HG02571 (cell line): ENCODE data around the gene RRP7A.
A peak's percentile ranks its signal among the peaks of the same experiment; 100 is the strongest.
"Not testable (repeated sequence)": the region's sequence is repeated elsewhere in the genome, so short reads cannot be mapped to it uniquely, and the experiment has no call there.

Experiments
- ATAC-seq: cut with Tn5 transposase; IDR thresholded peaks from one replicate; pipeline ENCODE4 v1.9.1; 2021; ENCODE audit warnings: mild to moderate bottlenecking, moderate library complexity; ENCODE audit not compliant: unreplicated experiment

The RRP7A gene

GRCh38 chr22:42519525-42520401 lies at the start of gene RRP7A:
RRP7A (minus strand) TSS chr22:42519796; CDS start chr22:42519786, 10 bp downstream.
- no peak for ATAC-seq

- ATAC-seq = not testable (repeated sequence)
These were observed 48.4 kb upstream of the RRP7A start for GRCh38 chr22:42567950-42568349.

DNA sequence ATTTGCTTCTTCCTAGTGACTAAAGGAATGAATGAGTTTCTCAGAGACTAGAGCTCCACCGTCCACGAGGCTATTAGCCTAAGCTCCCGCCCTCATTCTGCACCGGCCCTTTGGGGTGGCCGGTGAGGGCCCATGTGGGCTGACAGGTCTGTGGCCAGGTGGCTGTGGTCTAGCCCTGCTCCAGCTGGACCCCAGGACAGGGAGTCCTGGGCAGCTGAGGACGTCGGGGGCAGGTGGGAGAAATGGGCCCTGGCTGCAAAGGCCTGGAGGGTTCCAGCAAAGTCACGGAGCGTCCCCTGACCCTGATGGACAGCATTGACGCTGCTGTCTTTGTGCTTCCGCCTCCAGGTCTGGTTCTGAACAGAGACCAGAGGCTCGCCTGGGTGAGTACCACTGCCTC lies 46.4 kb upstream of the RRP7A start:
- ATAC-seq = no peak

GRCh38 chr22:42564699-42565098 lies 45.1 kb upstream of the RRP7A start:
- no peak for ATAC-seq

DNA sequence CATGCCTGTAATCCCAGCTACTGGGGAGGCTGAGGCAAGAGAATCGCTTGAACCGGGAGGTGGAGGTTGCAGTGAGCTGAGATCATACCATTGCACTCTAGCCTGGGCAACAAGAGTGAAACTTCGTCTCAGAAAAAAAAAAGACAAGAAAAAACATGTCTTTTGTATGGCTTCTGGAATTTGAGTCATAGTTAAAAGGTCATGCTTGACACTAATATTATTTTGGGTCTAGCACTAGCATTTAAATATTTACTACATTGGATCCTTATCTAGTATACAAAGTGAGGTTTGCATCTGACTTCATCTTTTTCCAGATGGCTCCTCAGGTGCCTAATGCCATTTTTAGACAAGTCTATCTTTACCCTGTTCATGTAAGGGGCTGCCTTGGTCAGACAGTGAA lies 44.3 kb upstream of the RRP7A start:
- not testable (repeated sequence) for ATAC-seq

DNA sequence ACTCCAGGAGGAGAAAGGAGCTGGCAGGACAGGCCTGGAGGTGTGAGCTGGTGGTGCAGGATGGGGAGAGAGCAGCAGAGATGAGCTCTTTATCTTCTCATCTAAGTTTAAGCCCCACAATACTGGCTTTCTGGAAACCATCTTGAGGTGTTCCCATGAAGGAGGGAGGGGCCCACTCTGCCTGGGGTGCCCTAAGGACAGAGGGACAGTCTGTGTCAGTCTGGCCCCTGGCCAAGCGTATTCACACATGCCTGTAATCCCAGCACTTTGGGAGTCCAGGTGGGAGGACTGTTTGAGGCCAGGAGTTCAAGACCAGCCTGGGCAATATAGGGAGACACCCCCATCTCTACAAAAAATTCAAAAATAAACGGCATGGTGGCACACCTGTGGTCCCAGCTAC lies 43.1 kb upstream of the RRP7A start:
- no peak for ATAC-seq

- no peak for ATAC-seq
These were observed 42.7 kb upstream of the RRP7A start for GRCh38 chr22:42562279-42562678.

DNA sequence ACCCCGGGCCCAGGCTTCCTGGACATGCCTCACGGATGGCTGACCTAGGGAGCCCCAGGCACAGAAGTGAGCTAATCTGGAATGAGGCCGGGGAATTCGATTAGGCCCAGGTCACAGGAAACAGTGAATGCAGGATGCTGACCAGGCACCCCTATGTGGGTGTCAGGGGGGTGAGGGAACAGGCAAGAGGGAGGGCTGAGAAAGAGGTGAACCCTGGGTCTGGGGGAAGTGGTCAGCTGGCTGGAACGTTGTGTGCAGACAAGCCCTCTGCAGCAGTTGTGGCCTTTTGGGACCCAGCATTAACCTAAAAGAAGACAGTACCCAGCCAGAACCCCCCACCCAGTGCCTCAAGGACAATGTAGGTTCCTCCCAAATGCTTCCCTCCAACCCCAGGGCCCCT lies 42.3 kb upstream of the RRP7A start:
- no peak for ATAC-seq

- no peak for ATAC-seq
These were observed 41.2 kb upstream of the RRP7A start for GRCh38 chr22:42560781-42561180.

GRCh38 chr22:42560381-42560780 lies 40.8 kb upstream of the RRP7A start:
- ATAC-seq = no peak

- ATAC-seq = peak; percentile 47
These were observed 34.1 kb upstream of the RRP7A start, which contains the start of gene SERHL2 for GRCh38 chr22:42553475-42554361. SERHL2 (plus strand) TSS chr22:42553956; CDS start chr22:42554021, 65 bp downstream.

GRCh38 chr22:42552294-42552647 lies 32.7 kb upstream of the RRP7A start:
- not testable (repeated sequence) for ATAC-seq

DNA sequence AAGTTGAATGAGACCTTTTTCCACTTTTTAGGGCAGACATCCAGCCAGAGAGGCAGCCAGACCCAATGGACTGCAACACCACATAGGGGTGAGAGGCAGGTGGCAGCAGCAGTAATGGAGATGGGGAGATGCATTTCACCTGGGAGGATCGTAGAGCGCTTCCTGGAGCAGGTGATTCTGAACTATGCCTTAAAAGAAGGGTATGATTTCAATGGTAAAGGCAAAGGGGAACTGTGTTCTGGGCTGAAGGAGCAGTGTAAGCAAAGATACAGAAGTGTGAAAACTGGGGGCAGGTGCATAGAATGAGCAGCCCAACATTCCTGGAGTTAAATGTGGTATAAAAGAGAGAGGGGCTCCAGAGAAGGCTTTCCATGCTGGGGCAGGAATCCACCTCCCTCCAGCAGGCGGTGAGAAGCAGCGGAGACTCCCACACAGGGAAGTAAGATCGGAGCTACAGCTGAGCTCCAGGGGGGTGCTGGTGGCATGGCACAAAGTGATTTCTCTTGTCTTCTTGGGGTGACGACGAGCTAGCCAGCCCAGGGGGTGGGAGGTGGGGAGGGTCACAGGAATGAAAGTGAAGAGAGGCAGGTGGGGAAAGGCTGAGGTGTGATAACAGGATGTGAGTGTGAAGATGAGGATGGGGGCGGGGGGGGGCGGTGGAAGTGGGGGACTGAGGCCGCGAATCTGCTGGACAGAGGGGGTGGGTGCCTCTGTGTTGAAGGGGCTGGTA lies 29.9 kb upstream of the RRP7A start:
- ATAC-seq = no peak

DNA sequence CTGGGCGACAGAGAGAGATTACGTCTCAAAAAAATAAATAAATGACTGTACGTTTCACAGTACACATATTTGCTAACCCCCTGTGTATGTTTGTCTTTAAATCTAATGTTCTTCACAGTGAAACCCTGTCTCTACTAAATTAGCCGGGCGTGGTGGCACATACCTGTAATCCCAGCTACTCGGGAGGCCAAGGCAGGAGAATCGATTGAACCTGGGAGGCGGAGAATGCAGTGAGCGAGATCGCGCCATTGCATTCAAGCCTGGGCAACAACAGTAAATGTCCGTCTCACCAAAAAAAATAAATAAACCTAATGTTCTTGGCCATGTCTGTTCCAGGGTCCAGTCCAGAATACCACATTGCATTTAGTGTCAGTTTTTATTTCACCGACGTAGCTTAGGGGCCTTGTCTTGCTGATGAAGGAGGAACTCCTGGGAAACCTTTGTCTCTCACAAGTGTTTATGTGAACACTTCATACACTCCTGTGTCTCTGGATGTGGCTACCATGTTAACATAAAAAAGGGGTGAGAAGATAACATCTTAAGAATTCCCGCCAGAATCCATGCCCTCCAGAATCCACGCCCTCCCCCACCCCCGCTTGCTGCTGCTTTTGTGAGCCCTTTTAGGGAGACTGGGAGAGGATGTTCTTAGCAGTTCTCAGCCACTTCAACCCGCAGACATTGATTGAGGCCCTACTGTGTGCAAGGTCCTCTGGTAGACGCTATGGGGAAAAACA lies 29.2 kb upstream of the RRP7A start:
- ATAC-seq = no peak

GRCh38 chr22:42548126-42548525 lies 28.5 kb upstream of the RRP7A start:
- not testable (repeated sequence) for ATAC-seq

DNA sequence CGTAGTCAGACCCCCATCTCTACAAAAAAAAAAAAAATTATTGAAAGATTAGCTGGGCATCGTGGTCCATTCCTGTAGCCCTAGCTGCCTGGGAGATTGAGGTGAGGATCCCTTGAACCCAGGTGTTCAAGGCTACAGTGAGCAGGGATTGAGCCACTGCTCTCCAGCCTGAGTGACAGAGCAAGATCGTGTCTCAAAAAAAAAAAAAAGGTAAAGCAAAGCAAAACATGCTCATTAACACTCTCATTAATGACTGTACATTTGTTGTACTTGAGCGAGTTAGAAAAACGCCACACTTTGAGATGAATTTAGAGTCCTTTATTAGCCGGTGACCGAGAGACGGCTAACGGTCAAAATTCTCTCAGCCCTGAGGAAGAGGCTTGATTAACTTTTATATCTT lies 28.0 kb upstream of the RRP7A start:
- ATAC-seq = no peak

DNA sequence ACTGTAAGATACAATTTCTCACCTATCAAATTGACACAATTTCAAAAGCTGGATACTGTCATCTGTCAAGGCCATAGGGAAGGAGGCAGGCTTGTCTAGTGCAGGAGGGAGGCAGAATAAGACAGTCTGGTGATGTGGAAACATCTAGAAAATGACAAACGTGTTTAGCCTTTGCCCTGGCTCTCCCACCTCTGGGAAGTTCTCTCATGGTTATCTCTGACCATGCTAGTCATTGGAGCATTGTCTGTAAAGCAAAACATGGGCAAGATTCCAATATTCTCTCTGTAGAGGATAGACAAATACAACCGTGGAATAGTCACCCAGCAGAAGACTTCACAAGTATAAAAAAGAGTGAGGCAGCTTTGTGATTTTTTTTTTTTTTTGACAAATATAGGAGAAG lies 25.1 kb upstream of the RRP7A start:
- no peak for ATAC-seq

DNA sequence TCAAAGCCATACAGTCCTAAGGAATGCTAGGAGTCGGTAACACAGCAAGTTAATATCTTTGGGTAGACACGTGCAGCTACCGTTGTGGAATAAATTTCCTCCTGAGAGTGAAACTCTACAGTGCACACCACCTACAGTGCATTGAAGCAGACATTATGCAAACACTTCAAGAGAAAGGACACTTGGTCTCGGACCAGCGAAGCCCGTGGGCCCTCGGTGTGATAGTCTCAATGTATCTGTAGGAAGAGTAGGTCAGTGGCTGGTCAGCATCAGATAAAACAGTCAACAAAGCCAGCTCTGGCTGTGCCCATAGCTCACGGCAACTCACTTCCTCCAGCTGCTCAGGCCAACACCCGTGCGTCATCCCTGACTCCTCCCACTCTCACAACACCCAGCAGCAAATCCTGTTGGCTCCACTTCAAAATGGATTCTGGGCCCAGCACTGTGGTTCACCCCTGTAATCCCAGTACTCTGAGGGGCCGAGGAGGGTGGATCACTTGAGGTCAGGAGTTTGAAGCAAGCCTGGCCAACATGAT lies 19.7 kb upstream of the RRP7A start:
- not testable (repeated sequence) for ATAC-seq

DNA sequence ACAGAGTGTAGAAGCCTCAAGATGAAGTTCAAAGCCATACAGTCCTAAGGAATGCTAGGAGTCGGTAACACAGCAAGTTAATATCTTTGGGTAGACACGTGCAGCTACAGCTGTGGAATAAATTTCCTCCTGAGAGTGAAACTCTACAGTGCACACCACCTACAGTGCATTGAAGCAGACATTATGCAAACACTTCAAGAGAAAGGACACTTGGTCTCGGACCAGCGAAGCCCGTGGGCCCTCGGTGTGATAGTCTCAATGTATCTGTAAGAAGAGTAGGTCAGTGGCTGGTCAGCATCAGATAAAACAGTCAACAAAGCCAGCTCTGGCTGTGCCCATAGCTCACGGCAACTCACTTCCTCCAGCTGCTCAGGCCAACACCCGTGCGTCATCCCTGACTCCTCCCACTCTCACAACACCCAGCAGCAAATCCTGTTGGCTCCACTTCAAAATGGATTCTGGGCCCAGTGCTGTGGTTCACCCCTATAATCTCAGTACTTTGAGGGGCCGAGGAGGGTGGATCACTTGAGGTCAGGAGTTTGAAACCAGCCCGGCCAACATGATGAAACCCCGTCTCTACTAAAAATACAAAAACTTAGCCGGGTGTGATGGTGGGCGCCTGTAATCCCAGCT lies 17.7 kb upstream of the RRP7A start:
- peak; percentile 44 for ATAC-seq

GRCh38 chr22:42536634-42537033 lies 17.0 kb upstream of the RRP7A start:
- ATAC-seq = not testable (repeated sequence)
